ENCODE data around the gene FAM83G. TPM values are rescaled to one million over a fixed set of nuclear protein-coding genes. Genes with fewer than 3 reads are reported as not detected.
"Not testable (repeated sequence)": the region's sequence is repeated elsewhere in the genome, so short reads cannot be mapped to it uniquely, and the experiment has no call there.

Gene FAM83G
- total and polyA plus RNA-seq, 12 donors = 1.8 to 7.3 (median 4.0) TPM

GRCh38 chr17:18932360-18933055 lies 72.1 kb downstream of the FAM83G start:
- peaks cover 0 to 26% of the 10 kb centered on the region in 2 donors for H3K36me3 ChIP-seq (replicated peaks in 1 of 2)
- no peak overlapping the region for H3K4me3 ChIP-seq
- TF ChIP-seq CTCF (IDR thresholded peaks at IDR 0.05) = no peak
- TF ChIP-seq POLR2A (IDR thresholded peaks at IDR 0.05) = no peak
- DNase-seq = no peak
- intact Hi-C loops (cut with DNase I) = no loop called here
- peaks cover 5% of the 10 kb centered on the region for H3K27me3 ChIP-seq
- no peaks in the 10 kb centered on the region for H3K9me3 ChIP-seq (replicated peaks in 1 of 3)
- no peak overlapping the region for H3K27ac ChIP-seq
- 74 to 95% (median 78%) methylated on average over 5 of the region's 5 CpGs for WGBS, 4 donors
- H3K4me1 ChIP-seq (replicated peaks in 1 of 2) = no peaks in the 10 kb centered on the region

- 91 to 94% (median 92%) methylated on average over 9 of the region's 9 CpGs for WGBS, 4 donors
- Histone ChIP-seq H3K36me3 (replicated peaks in 1 of 2) (peaks cover 0 to 26% of the 10 kb centered on the region in 2 donors), H3K4me1 (replicated peaks in 1 of 2) (no peaks in the 10 kb centered on the region), H3K27me3 (no peaks in the 10 kb centered on the region), H3K4me3 (no peak overlapping the region), H3K9me3 (replicated peaks in 1 of 3) (no peaks in the 10 kb centered on the region), H3K27ac (no peak overlapping the region)
- intact Hi-C loops (cut with DNase I) = no loop called here
- DNase-seq = no peak
- no peak for TF ChIP-seq POLR2A (IDR thresholded peaks at IDR 0.05)
- no peak for TF ChIP-seq CTCF (IDR thresholded peaks at IDR 0.05)
These were observed 75.9 kb downstream of the FAM83G start for GRCh38 chr17:18928628-18929125.

- 93 to 100% (median 97%) methylated on average over 1 of the region's 1 CpG for WGBS, 4 donors
- intact Hi-C loops (cut with DNase I) = no loop called here
- no peak for DNase-seq
- Histone ChIP-seq H3K27ac (no peak overlapping the region), H3K9me3 (replicated peaks in 1 of 3) (no peaks in the 10 kb centered on the region), H3K4me1 (replicated peaks in 1 of 2) (peaks cover 6 to 15% of the 10 kb centered on the region in 2 donors), H3K4me3 (no peak overlapping the region), H3K36me3 (replicated peaks in 1 of 2) (peaks cover 0 to 14% of the 10 kb centered on the region in 2 donors), H3K27me3 (no peaks in the 10 kb centered on the region)
- no peak for TF ChIP-seq POLR2A (IDR thresholded peaks at IDR 0.05)
- TF ChIP-seq CTCF (IDR thresholded peaks at IDR 0.05) = no peak
These were observed 79.4 kb downstream of the FAM83G start for GRCh38 chr17:18925187-18925586.

GRCh38 chr17:18922596-18922995 lies 82.0 kb downstream of the FAM83G start:
- H3K36me3 ChIP-seq (replicated peaks in 1 of 2); H3K9me3 ChIP-seq (replicated peaks in 1 of 3); H3K4me3 ChIP-seq; H3K27me3 ChIP-seq; DNase-seq; intact Hi-C loops (cut with DNase I); H3K27ac ChIP-seq: not testable (repeated sequence)
- peaks cover 6 to 15% of the 10 kb centered on the region in 2 donors for H3K4me1 ChIP-seq (replicated peaks in 1 of 2)
- 95 to 97% (median 97%) methylated on average over 7 of the region's 7 CpGs for WGBS, 4 donors
